ENCODE measurements around the gene TNS3.

Gene TNS3

GRCh38 chr7:47350425-47350824, 231.5 kb downstream of the TNS3 start:
- no peaks in the 10 kb centered on the region for H3K9me3 ChIP-seq (ENCODE audit: control insufficient read depth, insufficient read depth, low read length)
- H3K27ac ChIP-seq (ENCODE audit: low read depth, low read length) = no peak overlapping the region
- no peaks in the 10 kb centered on the region for H3F3A ChIP-seq (ENCODE audit: control insufficient read depth, insufficient read depth)
- no peaks in the 10 kb centered on the region for H3K79me2 ChIP-seq (ENCODE audit: control insufficient read depth, low read length)
- no peaks in the 10 kb centered on the region for H3K36me3 ChIP-seq (ENCODE audit: control insufficient read depth, low read length)
- no peak overlapping the region for H3K4me2 ChIP-seq (ENCODE audit: low read length)
- no peaks in the 10 kb centered on the region for H3K4me1 ChIP-seq (ENCODE audit: control insufficient read depth, low read length)
- H3K9me2 ChIP-seq (replicated peaks; ENCODE audit: control insufficient read depth, low read length) = no peaks in the 10 kb centered on the region
- H4K20me1 ChIP-seq (ENCODE audit: control insufficient read depth, insufficient read depth, low read depth, low read length) = no peaks in the 10 kb centered on the region
- TF ChIP-seq CTCF (IDR thresholded peaks at IDR 0.05; ENCODE audit: low read depth, low read length, poor library complexity, severe bottlenecking) = no peak
- TF ChIP-seq EZH2phosphoT487 (IDR thresholded peaks at IDR 0.05; ENCODE audit: borderline replicate concordance, low read length) = no peak
- H3K27me3 ChIP-seq (ENCODE audit: control insufficient read depth, low read length) = no peaks in the 10 kb centered on the region
- no peak overlapping the region for H3K4me3 ChIP-seq (ENCODE audit: low read length)

DNA sequence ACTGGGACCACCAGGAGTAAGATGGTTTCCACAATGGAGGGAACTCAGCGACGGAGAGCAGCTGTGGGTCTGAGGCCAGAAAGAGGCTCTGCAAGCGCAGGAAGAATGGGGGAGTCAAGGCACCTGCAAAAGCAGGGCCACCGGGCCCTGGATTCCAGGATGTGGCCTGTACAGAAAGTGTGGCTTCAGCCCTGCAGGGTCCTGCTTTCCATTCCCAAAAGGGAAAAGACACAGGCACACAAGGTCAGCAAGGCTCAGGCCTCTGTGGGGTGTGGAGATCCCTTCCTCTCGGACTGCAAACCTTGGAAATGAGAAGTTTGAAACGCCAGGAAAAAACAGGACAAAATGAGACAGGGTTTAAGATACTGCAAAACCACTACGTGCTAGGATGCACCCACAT, 232.5 kb downstream of the TNS3 start:
- Histone ChIP-seq H3K9me2 (replicated peaks; ENCODE audit: control insufficient read depth, low read length) (no peaks in the 10 kb centered on the region), H3K4me2 (ENCODE audit: low read length) (no peak overlapping the region), H3K36me3 (ENCODE audit: control insufficient read depth, low read length) (no peaks in the 10 kb centered on the region), H3K9me3 (ENCODE audit: control insufficient read depth, insufficient read depth, low read length) (no peaks in the 10 kb centered on the region), H3K27ac (ENCODE audit: low read depth, low read length) (no peak overlapping the region), H3K4me3 (ENCODE audit: low read length) (no peak overlapping the region), H4K20me1 (ENCODE audit: control insufficient read depth, insufficient read depth, low read depth, low read length) (no peaks in the 10 kb centered on the region), H3K27me3 (ENCODE audit: control insufficient read depth, low read length) (no peaks in the 10 kb centered on the region), H3K79me2 (ENCODE audit: control insufficient read depth, low read length) (no peaks in the 10 kb centered on the region), H3F3A (ENCODE audit: control insufficient read depth, insufficient read depth) (no peaks in the 10 kb centered on the region), H3K4me1 (ENCODE audit: control insufficient read depth, low read length) (no peaks in the 10 kb centered on the region)
- TF ChIP-seq CTCF (IDR thresholded peaks at IDR 0.05; ENCODE audit: low read depth, low read length, poor library complexity, severe bottlenecking) (no peak), EZH2phosphoT487 (IDR thresholded peaks at IDR 0.05; ENCODE audit: borderline replicate concordance, low read length) (no peak)

- H3K79me2 ChIP-seq (ENCODE audit: control insufficient read depth, low read length) = no peaks in the 10 kb centered on the region
- no peaks in the 10 kb centered on the region for H3K27me3 ChIP-seq (ENCODE audit: control insufficient read depth, low read length)
- H3F3A ChIP-seq (ENCODE audit: control insufficient read depth, insufficient read depth) = no peaks in the 10 kb centered on the region
- H3K4me2 ChIP-seq (ENCODE audit: low read length) = no peak overlapping the region
- no peaks in the 10 kb centered on the region for H3K9me2 ChIP-seq (replicated peaks; ENCODE audit: control insufficient read depth, low read length)
- no peaks in the 10 kb centered on the region for H3K9me3 ChIP-seq (ENCODE audit: control insufficient read depth, insufficient read depth, low read length)
- no peaks in the 10 kb centered on the region for H4K20me1 ChIP-seq (ENCODE audit: control insufficient read depth, insufficient read depth, low read depth, low read length)
- no peak overlapping the region for H3K4me3 ChIP-seq (ENCODE audit: low read length)
- H3K4me1 ChIP-seq (ENCODE audit: control insufficient read depth, low read length) = no peaks in the 10 kb centered on the region
- no peak for TF ChIP-seq EZH2phosphoT487 (IDR thresholded peaks at IDR 0.05; ENCODE audit: borderline replicate concordance, low read length)
- no peak for TF ChIP-seq CTCF (IDR thresholded peaks at IDR 0.05; ENCODE audit: low read depth, low read length, poor library complexity, severe bottlenecking)
- H3K36me3 ChIP-seq (ENCODE audit: control insufficient read depth, low read length) = no peaks in the 10 kb centered on the region
- H3K27ac ChIP-seq (ENCODE audit: low read depth, low read length) = no peak overlapping the region
These were observed 234.0 kb downstream of the TNS3 start for GRCh38 chr7:47347816-47348385.

Data from DOHH2 (cell line).